ENCODE measurements around the gene FAM9A.
"Not testable (repeated sequence)": the region's sequence is repeated elsewhere in the genome, so short reads cannot be mapped to it uniquely, and the experiment has no call there.

DNA sequence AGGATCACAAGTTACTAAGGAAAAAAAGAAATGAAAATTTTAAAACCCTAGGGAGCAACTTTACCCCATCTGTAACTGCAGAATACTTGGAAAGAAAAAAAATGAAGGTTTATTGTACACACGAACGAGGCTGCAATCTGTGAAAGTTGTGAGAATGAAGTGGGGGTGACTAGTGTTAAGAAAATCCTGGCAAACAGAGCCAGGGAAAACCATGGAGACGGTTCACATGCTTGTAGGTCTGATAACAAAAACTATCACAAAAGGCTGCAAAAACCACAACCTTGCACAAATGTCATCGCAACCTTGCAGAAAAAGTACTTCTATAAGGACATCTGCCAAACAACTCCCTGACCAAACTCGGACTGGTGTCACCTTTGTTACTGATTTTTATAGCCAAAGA lies 42.5 kb downstream of the FAM9A start:
- TF ChIP-seq, protein P1, sequence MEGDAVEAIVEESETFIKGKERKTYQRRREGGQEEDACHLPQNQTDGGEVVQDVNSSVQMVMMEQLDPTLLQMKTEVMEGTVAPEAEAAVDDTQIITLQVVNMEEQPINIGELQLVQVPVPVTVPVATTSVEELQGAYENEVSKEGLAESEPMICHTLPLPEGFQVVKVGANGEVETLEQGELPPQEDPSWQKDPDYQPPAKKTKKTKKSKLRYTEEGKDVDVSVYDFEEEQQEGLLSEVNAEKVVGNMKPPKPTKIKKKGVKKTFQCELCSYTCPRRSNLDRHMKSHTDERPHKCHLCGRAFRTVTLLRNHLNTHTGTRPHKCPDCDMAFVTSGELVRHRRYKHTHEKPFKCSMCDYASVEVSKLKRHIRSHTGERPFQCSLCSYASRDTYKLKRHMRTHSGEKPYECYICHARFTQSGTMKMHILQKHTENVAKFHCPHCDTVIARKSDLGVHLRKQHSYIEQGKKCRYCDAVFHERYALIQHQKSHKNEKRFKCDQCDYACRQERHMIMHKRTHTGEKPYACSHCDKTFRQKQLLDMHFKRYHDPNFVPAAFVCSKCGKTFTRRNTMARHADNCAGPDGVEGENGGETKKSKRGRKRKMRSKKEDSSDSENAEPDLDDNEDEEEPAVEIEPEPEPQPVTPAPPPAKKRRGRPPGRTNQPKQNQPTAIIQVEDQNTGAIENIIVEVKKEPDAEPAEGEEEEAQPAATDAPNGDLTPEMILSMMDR (conservative IDR thresholded peaks at IDR 0.05; ENCODE audit: low read depth, low read length): not testable (repeated sequence)
- not testable (repeated sequence) for TF ChIP-seq EZH2 (IDR thresholded peaks at IDR 0.05; ENCODE audit: borderline replicate concordance, low read depth, low read length, poor library complexity, severe bottlenecking)
